ENCODE results near the gene VPS16. TPM values are rescaled to one million over a fixed set of nuclear protein-coding genes. Genes with fewer than 3 reads are reported as not detected.

The VPS16 gene
- total and polyA plus RNA-seq, 7 donors = 19.4 to 37.6 (median 21.6) TPM

DNA sequence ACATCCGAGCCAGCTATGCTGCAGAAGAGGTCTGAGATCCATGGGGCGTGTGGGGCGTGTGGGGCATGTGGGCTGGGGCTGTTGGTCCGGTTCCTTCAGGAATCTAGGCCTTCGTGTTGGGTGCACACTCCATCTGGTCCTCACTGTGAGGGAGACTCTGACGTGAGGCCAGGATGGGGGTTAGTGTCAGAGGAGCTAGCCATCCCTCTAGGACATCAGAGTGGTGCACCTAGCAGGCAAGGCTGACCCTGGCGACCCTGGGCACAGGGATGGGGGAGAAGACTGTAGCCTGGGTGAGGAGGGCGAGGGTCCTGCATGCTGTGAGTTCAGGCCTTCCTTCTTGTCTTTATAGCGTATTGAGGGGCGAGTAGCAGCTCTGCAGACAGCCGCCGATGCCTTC, 24.1 kb downstream of the VPS16 start:
- TF ChIP-seq EP300 (IDR thresholded peaks at IDR 0.05) (no peak), POLR2A (IDR thresholded peaks at IDR 0.05) (no peak), POLR2AphosphoS5 (IDR thresholded peaks at IDR 0.05) (no peak)
- TF ChIP-seq, protein P1, sequence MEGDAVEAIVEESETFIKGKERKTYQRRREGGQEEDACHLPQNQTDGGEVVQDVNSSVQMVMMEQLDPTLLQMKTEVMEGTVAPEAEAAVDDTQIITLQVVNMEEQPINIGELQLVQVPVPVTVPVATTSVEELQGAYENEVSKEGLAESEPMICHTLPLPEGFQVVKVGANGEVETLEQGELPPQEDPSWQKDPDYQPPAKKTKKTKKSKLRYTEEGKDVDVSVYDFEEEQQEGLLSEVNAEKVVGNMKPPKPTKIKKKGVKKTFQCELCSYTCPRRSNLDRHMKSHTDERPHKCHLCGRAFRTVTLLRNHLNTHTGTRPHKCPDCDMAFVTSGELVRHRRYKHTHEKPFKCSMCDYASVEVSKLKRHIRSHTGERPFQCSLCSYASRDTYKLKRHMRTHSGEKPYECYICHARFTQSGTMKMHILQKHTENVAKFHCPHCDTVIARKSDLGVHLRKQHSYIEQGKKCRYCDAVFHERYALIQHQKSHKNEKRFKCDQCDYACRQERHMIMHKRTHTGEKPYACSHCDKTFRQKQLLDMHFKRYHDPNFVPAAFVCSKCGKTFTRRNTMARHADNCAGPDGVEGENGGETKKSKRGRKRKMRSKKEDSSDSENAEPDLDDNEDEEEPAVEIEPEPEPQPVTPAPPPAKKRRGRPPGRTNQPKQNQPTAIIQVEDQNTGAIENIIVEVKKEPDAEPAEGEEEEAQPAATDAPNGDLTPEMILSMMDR (IDR thresholded peaks at IDR 0.05) = no peak
- Histone ChIP-seq H3K4me1 (no peaks in the 10 kb centered on the region), H3K9me3 (no peaks in the 10 kb centered on the region), H3K27me3 (no peaks in the 10 kb centered on the region), H3K27ac (no peak overlapping the region), H3K4me3 (no peak overlapping the region), H3K36me3 (peaks cover 32 to 65% (median 47%) of the 10 kb centered on the region in 4 donors)
- intact Hi-C loops (cut with DNase I) = no loop called here
- DNase-seq = no peak
- WGBS, 2 donors = 95 to 97% methylated on average over 12 of the region's 12 CpGs

GRCh38 chr20:2865101-2865500, 24.6 kb downstream of the VPS16 start:
- Histone ChIP-seq H3K36me3 (peaks cover 32 to 65% (median 47%) of the 10 kb centered on the region in 4 donors), H3K27ac (no peak overlapping the region), H3K9me3 (no peaks in the 10 kb centered on the region), H3K4me3 (no peak overlapping the region), H3K27me3 (no peaks in the 10 kb centered on the region), H3K4me1 (no peaks in the 10 kb centered on the region)
- TF ChIP-seq, protein P1 (IDR thresholded peaks at IDR 0.05) = no peak
- no peak for TF ChIP-seq POLR2A (IDR thresholded peaks at IDR 0.05)
- TF ChIP-seq POLR2AphosphoS5 (IDR thresholded peaks at IDR 0.05) = no peak
- no peak for TF ChIP-seq EP300 (IDR thresholded peaks at IDR 0.05)
- WGBS, 2 donors = 96 to 97% methylated on average over 10 of the region's 10 CpGs
- DNase-seq = no peak
- intact Hi-C loops (cut with DNase I) = no loop called here

DNA sequence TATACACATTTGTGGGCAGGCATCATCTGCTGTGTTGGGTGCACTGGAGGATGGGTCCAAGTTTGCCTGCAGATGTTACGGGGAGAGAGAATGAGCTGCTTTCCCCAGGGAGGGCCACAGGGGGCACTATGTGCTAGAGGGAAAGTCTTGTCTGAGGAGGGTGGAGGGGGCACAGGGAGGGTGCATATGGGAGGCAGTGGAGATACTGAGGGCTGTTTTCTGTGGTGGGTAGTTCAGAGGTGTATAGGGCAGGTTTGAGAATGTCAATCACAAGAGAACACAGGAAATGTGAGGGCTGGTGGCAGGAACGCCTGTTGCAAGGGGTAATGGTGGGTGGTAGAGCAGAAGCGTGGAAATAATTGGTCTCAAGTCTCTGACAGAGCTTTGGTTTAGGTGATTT, 25.1 kb downstream of the VPS16 start:
- TF ChIP-seq POLR2AphosphoS5 (IDR thresholded peaks at IDR 0.05) = no peak
- TF ChIP-seq POLR2A (IDR thresholded peaks at IDR 0.05) = no peak
- TF ChIP-seq EP300 (IDR thresholded peaks at IDR 0.05) = no peak
- TF ChIP-seq, protein P1 (IDR thresholded peaks at IDR 0.05) = no peak
- Histone ChIP-seq H3K27ac (no peak overlapping the region), H3K36me3 (peaks cover 31 to 63% (median 44%) of the 10 kb centered on the region in 4 donors), H3K9me3 (no peaks in the 10 kb centered on the region), H3K4me1 (peaks cover 0 to 2% (median 0%) of the 10 kb centered on the region in 4 donors), H3K4me3 (no peak overlapping the region), H3K27me3 (no peaks in the 10 kb centered on the region)
- no peak for DNase-seq
- intact Hi-C loops (cut with DNase I) = no loop called here
- WGBS, 2 donors = 76 to 93% methylated on average over 3 of the region's 3 CpGs

DNA sequence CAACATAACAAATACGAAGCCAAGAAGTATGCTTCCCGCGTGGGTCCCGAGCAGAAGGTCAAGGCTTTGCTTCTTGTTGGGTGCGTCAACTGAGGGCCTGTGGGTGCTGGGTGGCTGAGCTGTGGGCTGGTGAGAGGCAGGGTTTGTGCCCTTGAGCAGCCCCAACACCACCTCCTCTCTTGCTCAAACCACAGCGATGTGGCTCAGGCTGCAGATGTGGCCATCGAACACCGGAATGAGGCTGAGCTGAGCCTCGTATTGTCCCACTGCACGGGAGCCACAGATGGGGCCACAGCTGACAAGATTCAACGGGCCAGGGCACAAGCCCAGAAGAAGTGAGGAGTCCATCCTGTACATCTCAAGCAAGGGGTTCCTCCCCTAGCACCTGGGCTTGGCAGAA, 25.7 kb downstream of the VPS16 start:
- Histone ChIP-seq H3K4me3 (no peak overlapping the region), H3K27me3 (no peaks in the 10 kb centered on the region), H3K27ac (no peak overlapping the region), H3K4me1 (peaks cover 0 to 4% (median under 1%) of the 10 kb centered on the region in 4 donors), H3K9me3 (no peaks in the 10 kb centered on the region), H3K36me3 (peaks cover 25 to 57% (median 38%) of the 10 kb centered on the region in 4 donors)
- intact Hi-C loops (cut with DNase I) = no loop called here
- no peak for DNase-seq
- TF ChIP-seq POLR2A (IDR thresholded peaks at IDR 0.05) (no peak), POLR2AphosphoS5 (IDR thresholded peaks at IDR 0.05) (no peak), EP300 (IDR thresholded peaks at IDR 0.05) (no peak)
- TF ChIP-seq, protein P1 (IDR thresholded peaks at IDR 0.05) = no peak
- WGBS, 2 donors = 86 to 92% methylated on average over 11 of the region's 11 CpGs

All from sigmoid colon (tissue), 7 donors.